Endothelial cell of umbilical vein (primary cell): ENCODE results near the gene SCNM1.

ENCODE experiments used
- CTCF ChIP-seq, 2 donors: IDR thresholded peaks; 1 replicate in 1 of 2; 2 replicates in 1 of 2; pipeline ENCODE4 v1.5.1; 2011; ENCODE audit warnings: low read length in 2 of 2, mild to moderate bottlenecking in 2 of 2, moderate library complexity in 2 of 2, control low read depth in 1 of 2, inconsistent platforms in 1 of 2, low read depth in 1 of 2; ENCODE audit not compliant: insufficient read depth in 1 of 2; ENCODE audit errors: extremely low read depth in 1 of 2
- POLR2A ChIP-seq: IDR thresholded peaks from 2 replicates; pipeline ENCODE4 v1.6.1; 2012; ENCODE audit warnings: low read depth, mild to moderate bottlenecking, control low read depth, low read length
- TF ChIP-seq, protein P1 (sequence below): IDR thresholded peaks from 2 replicates; pipeline ENCODE4 v1.6.1; 2011; ENCODE audit not compliant: insufficient read depth, insufficient read length

- TF ChIP-seq POLR2A (no peak), CTCF (IDR thresholded peaks at IDR 0.05; ENCODE audit: extremely low read depth in 1 of 2, insufficient read depth in 1 of 2, low read depth in 1 of 2, low read length in 2 of 2) (no peak)
- TF ChIP-seq, protein P1, sequence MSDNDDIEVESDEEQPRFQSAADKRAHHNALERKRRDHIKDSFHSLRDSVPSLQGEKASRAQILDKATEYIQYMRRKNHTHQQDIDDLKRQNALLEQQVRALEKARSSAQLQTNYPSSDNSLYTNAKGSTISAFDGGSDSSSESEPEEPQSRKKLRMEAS, result no peak
Observed at GRCh38 chr1:151131701-151132334, 34.1 kb upstream of the SCNM1 start.
